Measurements from ENCODE around the gene DYNLT5.
A peak's percentile ranks its signal among the peaks of the same experiment; 100 is the strongest.
"Not testable (repeated sequence)": the region's sequence is repeated elsewhere in the genome, so short reads cannot be mapped to it uniquely, and the experiment has no call there.

Gene DYNLT5, protein sequence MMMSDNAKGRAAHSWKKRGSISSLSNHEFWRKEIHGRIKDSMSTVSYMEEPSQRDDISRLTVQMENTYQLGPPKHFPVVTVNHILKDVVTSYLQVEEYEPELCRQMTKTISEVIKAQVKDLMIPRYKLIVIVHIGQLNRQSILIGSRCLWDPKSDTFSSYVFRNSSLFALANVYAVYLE

GRCh38 chr1:66752000-66752592 is at the start of gene DYNLT5:
DYNLT5 (plus strand) TSS chr1:66752459; CDS start chr1:66754659, 2,200 bp downstream.
- peak; percentile 32 for DNase-seq

- no peak for DNase-seq
Measured at GRCh38 chr1:66704177-66704875, 47.9 kb upstream of the DYNLT5 start.

- no peak for DNase-seq
Measured at GRCh38 chr1:66705110-66705509, 47.1 kb upstream of the DYNLT5 start.

DNA sequence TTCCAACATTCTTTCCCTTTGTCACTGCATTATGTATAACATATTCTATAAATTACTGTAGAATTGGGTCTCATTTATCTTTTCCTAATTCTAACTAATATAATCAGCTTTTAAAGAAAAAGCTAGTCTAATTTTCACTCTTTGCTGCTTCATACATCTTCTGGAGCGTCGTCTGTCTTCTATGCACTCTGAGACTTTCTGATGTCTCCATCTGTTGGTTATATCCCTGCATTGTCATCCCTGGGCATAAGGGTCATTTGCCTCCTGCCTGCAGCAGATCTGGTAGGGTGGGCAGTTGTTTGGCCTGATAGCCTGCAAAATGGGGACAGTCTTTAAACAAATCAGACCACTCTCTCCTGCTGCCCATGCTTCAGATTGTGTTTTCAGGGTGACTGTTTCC is 40.8 kb upstream of the DYNLT5 start:
- DNase-seq: no peak

DNA sequence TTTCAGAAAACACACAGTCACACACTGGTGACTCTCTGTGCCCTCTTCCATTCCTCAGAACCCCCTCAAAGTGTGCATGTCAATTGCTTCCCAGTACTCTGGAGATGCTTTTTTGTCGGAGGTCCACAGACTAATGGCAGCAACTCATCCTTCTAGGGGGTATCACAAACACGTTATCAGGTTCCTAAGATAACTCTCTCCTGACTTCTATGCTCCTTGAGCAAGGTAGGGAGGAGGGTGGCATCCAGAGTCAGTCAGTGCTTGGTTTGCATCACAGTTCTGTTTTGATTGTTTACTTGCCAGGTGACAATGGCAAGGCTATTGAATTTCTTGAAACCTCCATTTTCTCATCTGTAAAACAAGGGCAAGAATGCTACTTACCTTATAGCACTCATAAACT is 39.4 kb upstream of the DYNLT5 start:
- no peak for DNase-seq

DNA sequence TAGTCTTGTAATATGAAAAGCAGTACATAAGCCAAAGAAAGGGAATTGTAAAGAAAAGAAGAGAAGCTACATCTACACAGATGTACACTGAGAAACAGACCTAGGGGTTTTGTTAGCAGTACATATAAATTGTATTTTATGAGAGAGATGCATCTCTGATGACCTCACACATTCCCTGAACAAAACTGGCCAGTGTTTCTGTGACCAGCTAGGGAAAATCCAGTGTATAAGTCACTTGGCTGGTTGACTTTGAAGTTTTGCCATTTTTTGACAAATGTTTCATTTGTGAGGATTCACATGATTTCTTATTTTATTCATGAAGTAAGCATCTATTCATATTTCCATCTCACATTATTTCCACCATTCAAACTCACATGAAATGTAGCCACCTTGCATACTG is 28.3 kb upstream of the DYNLT5 start:
- no peak for DNase-seq

DNA sequence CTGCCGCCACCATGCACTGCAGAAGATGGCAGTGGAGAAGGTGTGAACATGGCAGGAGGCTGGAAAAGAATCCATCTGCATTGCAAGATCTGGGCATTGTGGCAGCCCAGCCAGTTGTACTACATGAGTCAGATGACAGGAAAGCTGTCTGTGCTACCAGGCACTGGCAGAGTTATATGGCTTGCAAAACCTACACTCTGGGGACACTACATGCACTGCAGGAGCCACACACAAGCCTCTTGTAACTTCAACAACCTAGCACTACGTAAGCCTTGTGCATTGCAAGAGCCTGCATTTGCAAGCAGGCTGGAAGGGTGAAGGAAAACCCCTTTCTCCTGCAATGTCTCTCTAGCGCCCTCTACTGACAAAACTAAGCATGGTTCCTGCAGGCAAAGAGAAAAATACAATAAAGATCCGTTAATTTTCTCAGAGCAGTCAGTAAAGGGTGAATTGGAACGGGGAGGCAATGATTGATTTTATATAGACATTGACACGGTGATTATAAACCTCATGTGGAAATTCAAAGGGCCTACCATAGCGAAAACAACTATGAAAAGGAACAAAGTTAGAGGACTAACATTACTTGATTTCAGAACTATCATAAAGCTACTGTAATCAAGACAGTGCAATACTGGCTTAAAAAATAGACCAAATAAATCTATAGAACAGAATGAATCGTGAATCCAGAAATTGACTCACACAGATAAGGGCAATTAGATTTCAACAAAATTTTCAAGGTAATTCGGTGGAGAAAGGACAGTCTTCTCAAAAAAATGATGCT is 26.2 kb upstream of the DYNLT5 start:
- DNase-seq: peak; percentile 32

GRCh38 chr1:66728021-66728420 is 24.2 kb upstream of the DYNLT5 start:
- no peak for DNase-seq

GRCh38 chr1:66728716-66729115 is 23.5 kb upstream of the DYNLT5 start:
- not testable (repeated sequence) for DNase-seq

GRCh38 chr1:66729119-66729518 is 23.1 kb upstream of the DYNLT5 start:
- DNase-seq: no peak

DNA sequence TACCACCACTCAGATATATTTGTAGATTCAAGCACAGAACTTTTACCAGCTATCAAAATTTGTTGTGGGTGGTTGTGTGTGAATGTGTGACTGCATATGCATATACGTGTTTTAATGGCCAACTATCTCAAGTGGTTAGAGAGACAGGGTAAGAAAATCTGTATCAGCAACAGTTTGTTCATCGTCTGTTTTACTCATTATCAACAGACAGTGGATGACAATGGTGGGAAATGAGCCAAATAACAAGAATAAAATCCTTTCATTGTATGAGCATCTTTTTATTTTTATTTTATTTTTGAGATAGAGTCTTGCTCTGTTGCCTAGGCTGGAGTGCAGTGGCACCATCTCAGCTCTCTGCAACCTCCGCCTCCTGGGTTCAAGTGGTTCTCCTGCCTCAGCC is 22.7 kb upstream of the DYNLT5 start:
- DNase-seq: no peak

DNA sequence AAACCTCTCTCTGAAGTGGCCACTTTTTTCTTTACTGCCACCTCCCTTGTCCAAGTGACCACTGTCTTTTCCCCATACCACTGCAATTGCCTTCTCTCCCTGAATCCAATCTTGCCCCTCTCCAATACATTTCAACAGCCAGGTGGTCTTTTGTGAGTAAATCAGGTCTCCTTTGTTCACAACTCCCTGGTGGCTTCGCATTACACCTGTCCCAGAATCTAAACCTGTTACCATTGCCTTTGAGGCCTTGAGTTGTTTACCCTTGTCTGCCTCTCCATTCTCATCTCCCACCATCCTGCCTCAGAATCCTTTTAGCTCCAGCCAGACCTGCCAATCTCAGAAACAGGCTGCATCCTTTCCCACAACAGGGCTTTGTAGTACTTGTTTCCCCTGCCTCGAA is 21.8 kb upstream of the DYNLT5 start:
- DNase-seq: no peak

- DNase-seq: no peak
Measured at GRCh38 chr1:66731170-66731865, 20.9 kb upstream of the DYNLT5 start.

DNA sequence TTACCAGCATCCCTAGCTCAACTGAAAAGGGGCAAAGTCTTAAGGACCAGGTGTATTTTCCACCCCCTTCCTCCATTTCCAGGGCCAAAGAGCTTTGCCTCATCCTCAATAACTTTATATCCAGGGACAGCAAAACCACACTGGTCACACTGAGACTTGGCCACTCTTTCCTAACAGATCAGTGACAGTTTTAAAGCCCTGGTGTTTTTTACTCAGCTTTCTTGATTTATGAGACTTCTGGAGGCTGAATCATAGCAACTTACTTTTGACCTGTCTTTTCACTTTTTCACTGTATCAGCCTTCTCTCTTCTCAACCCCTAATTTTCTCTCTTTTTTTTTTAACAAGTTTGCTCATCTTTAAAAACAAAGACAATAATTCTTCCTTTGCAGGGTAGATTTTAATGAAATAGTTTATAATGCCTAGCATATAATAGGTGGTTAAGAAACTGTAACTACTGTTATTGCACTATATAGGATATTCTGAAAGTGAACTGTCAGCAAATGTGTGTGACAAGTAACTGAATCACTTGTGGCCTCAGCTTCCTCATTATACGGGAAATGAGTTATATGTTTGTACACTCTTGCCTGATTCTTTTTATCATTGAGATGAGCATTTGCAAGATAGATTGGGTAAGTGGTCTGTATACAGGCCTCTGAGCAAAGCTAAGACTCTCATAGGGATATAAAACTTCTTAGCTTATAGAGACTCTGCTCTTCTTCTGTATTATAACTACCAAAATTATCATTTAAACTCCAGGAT is 19.7 kb upstream of the DYNLT5 start:
- DNase-seq: no peak

DNA sequence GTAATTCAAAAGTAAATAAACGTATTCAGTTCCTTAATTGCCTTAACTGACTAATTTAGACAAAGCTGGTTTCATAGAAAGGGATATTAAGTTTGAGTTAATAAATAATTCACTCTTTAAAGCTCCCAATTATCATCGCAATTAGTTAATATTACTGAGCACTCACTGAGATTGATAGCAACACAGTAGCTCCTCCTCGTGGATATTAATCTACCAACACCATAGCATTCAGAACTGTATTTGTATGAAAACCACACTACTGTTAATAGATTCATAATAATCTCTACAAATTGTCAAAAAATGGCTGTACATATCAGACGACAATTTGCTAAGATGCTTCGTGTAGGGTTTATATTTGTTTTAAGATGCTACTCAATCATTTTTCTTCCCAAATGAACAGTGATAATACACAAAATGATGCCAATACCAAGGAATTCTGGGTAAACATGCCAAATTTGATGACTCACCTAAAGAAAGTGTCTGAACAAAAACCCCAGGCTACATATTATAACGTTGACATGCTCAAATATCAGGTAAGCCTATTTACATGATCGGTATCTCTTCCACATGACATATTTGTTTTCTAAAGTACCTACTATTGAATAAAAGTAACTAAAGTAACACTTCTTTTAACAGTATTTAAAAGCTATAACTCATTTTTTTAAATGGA is 18.8 kb upstream of the DYNLT5 start:
- DNase-seq: no peak

DNA sequence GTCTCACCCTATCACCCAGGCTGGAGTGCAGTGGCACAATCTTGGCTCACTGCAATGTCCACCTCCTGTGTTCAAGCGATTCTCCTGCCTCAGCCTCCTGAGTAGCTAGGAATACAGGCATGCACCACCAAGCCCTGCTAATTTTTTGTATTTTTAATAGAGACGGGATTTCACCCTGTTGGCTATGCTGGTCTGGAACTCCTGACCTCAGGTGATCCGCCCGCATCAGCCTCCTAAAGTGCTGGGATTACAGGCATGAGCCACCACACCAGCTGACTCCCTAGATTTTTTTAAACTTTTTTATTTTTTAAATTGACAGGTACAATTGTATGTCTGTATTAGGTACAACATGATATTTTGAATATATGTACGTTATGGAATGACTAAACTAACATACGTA is 17.7 kb upstream of the DYNLT5 start:
- not testable (repeated sequence) for DNase-seq

DNA sequence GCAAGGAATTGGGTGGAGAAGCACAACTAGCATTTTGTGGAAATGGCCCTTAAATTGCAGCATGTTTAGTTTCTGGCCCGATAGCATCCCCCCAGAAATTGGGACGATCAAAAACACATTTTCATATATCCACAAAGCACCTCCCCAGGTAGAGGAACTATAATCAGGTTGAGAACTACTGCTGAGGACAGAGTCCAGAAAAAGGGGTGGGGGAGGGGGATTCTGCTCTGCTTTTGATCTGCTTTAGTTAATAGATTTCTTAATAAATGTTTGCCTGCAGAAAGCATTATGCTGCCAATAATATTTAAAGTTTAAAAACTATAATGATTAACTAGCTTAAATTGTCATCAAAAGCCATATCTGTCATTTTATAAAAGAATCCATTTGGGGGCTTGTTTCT is 14.4 kb upstream of the DYNLT5 start:
- DNase-seq: no peak

DNA sequence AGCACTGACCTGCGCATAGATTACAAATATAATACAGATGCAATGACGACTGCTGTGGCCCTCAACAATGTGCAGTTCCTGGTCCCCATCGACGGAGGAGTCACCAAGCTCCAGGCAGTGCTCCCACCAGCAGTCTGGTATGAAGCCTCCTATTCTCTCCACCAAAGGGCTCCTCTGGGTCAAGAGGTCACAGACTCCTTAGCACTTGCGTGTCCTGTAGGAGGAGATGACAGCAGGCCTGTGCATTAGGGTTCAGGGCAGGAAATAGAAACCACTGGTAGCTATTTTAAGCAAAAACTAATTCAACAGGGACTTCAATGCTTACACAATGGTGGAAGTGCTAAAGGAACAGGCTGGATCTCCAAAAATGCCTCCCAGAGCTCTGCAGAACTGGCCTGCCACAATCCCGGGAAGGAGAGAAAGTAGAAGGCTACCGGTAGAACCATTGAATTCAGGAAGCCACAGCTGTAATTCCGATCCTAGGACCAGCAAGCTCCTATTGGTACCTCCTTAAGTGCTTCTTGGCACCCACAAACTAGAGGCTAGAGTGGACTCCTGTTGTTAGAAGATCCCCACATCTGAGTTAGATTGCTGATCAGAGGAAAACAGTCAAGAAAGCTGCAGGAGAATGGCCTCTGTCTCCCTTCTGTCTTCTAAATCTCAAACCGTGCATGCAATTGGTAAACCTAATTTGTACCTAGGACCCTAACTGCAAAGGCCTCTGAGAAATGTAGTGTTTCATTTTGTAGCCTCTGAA is 12.7 kb upstream of the DYNLT5 start:
- DNase-seq: no peak

GRCh38 chr1:66745451-66745850 is 6.8 kb upstream of the DYNLT5 start:
- DNase-seq: no peak

- no peak for DNase-seq
Measured at GRCh38 chr1:66747501-66747900, 4.8 kb upstream of the DYNLT5 start.

DNA sequence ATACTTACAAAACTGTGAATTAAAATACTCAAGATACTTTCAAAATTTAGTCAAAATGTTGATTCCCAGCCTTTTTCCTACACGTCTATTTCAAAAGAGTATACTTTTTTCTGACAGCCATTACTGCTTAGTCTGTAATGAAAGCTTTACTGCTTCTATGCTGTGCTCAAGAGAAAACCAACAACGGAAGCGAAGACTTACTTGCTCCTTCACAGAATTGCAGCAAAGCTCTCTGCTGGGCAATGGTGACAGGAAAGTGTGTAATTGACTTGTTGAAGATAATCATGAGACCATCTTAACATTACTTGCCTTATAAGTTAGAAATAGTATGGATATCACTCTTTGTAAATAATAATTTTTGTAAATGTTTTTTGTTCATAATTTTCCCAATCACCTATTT is 1.7 kb upstream of the DYNLT5 start:
- no peak for DNase-seq
